OCI-LY7 (cell line): ENCODE data around the gene ING1. TPM values are rescaled to one million over a fixed set of nuclear protein-coding genes. Genes with fewer than 3 reads are reported as not detected.

Source experiments
- BruUV-seq: library from RNA; stranded (reverse); fragments of 400-500 nt; replicated peaks from 2 replicates; lab custom pipeline; 2021; lab: Mats Ljungman, UMichigan
- CTCF ChIA-PET: fragments of 300-600 bp; sonication (Branson Sonifier 250); formaldehyde crosslinking; loops from one replicate; lab custom pipeline; 2022; ENCODE audit warnings: antibody characterized with exemption; ENCODE audit not compliant: unreplicated experiment; lab: Charles Lee
- POLR2A ChIA-PET: fragments of 300-600 bp; sonication (Branson Sonifier 250); formaldehyde crosslinking; loops from one replicate; lab custom pipeline; 2022; ENCODE audit warnings: antibody characterized with exemption; lab: Charles Lee
- DNase-seq: peaks from one replicate; pipeline ENCODE4 v3.0.0-alpha.2; 2015; ENCODE audit warnings: low spot score
- H2AFZ ChIP-seq: fragments of 200-600 bp; sonication (generic), shearing (Covaris generic); 2 replicates; pipeline ENCODE4 v1.6.1; 2014; ENCODE audit warnings: mild to moderate bottlenecking, antibody characterized with exemption, low read length, moderate library complexity
- H3K27ac ChIP-seq: fragments of 200-600 bp; sonication (generic); 2 replicates; pipeline ENCODE4 v1.5.1; 2014; ENCODE audit warnings: mixed run types, low read depth, mild to moderate bottlenecking, moderate library complexity, low read length, inconsistent platforms; ENCODE audit not compliant: poor library complexity, severe bottlenecking
- H3K36me3 ChIP-seq: fragments of 200-600 bp; sonication (generic); 2 replicates; pipeline ENCODE4 v1.6.1; 2014; ENCODE audit warnings: mild to moderate bottlenecking, antibody characterized with exemption, low read length, moderate library complexity, mixed read lengths; ENCODE audit not compliant: insufficient read depth
- H3K4me1 ChIP-seq: fragments of 200-600 bp; sonication (generic); 2 replicates; pipeline ENCODE4 v1.5.1; 2014; ENCODE audit warnings: mild to moderate bottlenecking, low read length; ENCODE audit not compliant: insufficient read depth, poor library complexity, severe bottlenecking
- H3K4me2 ChIP-seq: fragments of 200-600 bp; sonication (generic); 2 replicates; pipeline ENCODE4 v1.6.1; 2014; ENCODE audit warnings: mild to moderate bottlenecking, low read length
- H3K4me3 ChIP-seq: fragments of 200-600 bp; sonication (generic); 2 replicates; pipeline ENCODE4 v1.5.1; 2014; ENCODE audit warnings: mild to moderate bottlenecking, low read depth, low read length; ENCODE audit not compliant: poor library complexity, severe bottlenecking
- H3K79me2 ChIP-seq: fragments of 200-600 bp; sonication (generic); 2 replicates; pipeline ENCODE4 v1.6.1; 2016; ENCODE audit warnings: low read depth, mild to moderate bottlenecking, low read length, moderate library complexity, mixed read lengths; ENCODE audit not compliant: insufficient read depth
- H3K9me2 ChIP-seq: fragments of 200-600 bp; sonication (generic); 2 replicates; pipeline ENCODE4 v1.6.1; 2016; ENCODE audit warnings: mild to moderate bottlenecking, low read length, mixed read lengths; ENCODE audit not compliant: insufficient read depth
- H3K9me3 ChIP-seq: fragments of 200-600 bp; sonication (generic); 2 replicates; pipeline ENCODE4 v1.6.1; 2014; ENCODE audit warnings: mild to moderate bottlenecking, mixed run types, low read length, mixed read lengths
- H4K20me1 ChIP-seq: fragments of 200-600 bp; sonication (generic); 2 replicates; pipeline ENCODE4 v1.6.1; 2014; ENCODE audit warnings: mild to moderate bottlenecking, antibody characterized with exemption, low read length, moderate library complexity, mixed read lengths; ENCODE audit not compliant: insufficient read depth
- EZH2phosphoT487 ChIP-seq: fragments of 200-600 bp; sonication (generic); IDR thresholded peaks from 2 replicates; pipeline ENCODE4 v1.6.1; 2018; ENCODE audit warnings: low read depth, borderline replicate concordance, mild to moderate bottlenecking, mixed run types, antibody characterized with exemption, low read length, moderate library complexity, mixed read lengths
- intact Hi-C: fragments of 100-400 bp; cut with micrococcal nuclease; formaldehyde crosslinking; loops from one replicate; pipeline ENCODE4 v1.10.0; 2022; ENCODE audit not compliant: unreplicated experiment
- total RNA-seq, 2 experiments: library from RNA; depleted of rRNA in 1 of 2; stranded (reverse); fragments of >200 nt in 1 of 2; shearing (Covaris generic) in 1 of 2; gene quantifications; 2 replicates each; pipeline ENCODE4 v1.2.3, GENCODE V29; 2014 to 2022
- TF ChIP-seq, protein P1 (sequence below): fragments of 200-600 bp; sonication (generic); conservative IDR thresholded peaks from 2 replicates; pipeline ENCODE4 v1.5.1; 2014; ENCODE audit warnings: mild to moderate bottlenecking, antibody characterized with exemption, low read length, moderate library complexity, mixed read lengths

The ING1 gene
- total RNA-seq, 2 experiments from 2014 or later: 9.6 to 14.7 TPM

DNA sequence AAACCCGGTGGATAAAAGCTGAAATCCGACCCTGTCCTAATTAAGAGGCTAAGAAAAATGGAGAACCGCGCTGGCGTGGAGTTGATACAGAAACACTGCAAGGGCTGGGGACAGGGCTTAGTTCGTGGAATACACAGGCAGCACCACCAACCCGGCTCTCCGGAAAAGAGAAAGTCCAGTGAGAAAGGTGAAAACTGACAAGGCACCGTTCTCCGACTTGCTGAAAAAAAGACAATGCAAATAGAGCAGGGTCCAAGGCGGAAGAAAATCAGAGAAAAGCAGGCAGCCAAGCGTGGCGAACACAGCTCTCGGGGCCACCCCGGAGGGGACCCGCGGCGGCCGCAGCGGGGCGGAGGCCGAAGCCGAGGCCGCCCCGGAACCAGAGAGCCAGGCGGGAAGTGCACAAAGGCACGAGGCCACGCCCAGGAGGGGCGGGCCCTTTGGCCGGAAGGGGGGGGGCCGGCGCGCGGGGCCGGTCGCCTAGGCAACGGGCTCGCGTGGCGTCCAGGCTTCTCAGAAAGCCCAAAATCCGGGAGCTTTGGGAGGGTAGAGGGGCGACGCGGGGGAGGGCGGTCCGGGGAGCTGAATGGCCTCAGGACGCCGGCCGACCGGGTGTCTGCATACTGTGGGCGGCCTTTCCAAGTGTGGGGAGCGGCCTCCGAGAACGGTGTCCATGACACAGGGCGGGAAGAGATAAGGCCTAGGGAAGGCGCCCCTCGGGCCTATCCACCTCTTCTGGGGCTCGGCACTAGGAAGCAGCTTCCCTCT is 1.2 kb upstream of the ING1 start:
- no peak for TF ChIP-seq EZH2phosphoT487
- TF ChIP-seq, protein P1, sequence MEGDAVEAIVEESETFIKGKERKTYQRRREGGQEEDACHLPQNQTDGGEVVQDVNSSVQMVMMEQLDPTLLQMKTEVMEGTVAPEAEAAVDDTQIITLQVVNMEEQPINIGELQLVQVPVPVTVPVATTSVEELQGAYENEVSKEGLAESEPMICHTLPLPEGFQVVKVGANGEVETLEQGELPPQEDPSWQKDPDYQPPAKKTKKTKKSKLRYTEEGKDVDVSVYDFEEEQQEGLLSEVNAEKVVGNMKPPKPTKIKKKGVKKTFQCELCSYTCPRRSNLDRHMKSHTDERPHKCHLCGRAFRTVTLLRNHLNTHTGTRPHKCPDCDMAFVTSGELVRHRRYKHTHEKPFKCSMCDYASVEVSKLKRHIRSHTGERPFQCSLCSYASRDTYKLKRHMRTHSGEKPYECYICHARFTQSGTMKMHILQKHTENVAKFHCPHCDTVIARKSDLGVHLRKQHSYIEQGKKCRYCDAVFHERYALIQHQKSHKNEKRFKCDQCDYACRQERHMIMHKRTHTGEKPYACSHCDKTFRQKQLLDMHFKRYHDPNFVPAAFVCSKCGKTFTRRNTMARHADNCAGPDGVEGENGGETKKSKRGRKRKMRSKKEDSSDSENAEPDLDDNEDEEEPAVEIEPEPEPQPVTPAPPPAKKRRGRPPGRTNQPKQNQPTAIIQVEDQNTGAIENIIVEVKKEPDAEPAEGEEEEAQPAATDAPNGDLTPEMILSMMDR: no peak
- DNase-seq: peak; percentile 88
- H3K4me1 ChIP-seq: peaks cover 25% of the 10 kb centered on the region
- H3K9me3 ChIP-seq: no peaks in the 10 kb centered on the region
- CTCF ChIA-PET: no interaction called here
- peak overlapping the region; percentile 100 for H3K4me2 ChIP-seq
- peak overlapping the region; percentile 60; the same call in 1 of the 2 replicates for H2AFZ ChIP-seq
- H3K4me3 ChIP-seq: peak overlapping the region; percentile 89
- peaks cover 13% of the 10 kb centered on the region for H4K20me1 ChIP-seq
- no peaks in the 10 kb centered on the region for H3K9me2 ChIP-seq
- POLR2A ChIA-PET: interaction anchor here (0.6 to 1.4 kb wide), 5 partner anchors 11 to 203 kb away, joined by 3 to 7 read pairs (median 4); partner anchors contain the start of gene ANKRD10
- peaks cover 22% of the 10 kb centered on the region for H3K79me2 ChIP-seq
- BruUV-seq: no TSS peak
- intact Hi-C loops: loop anchor here (5.0 to 10.0 kb wide), 4 partner anchors 97 to 1547 kb away; partner anchors contain the start of gene NAXD
- no peaks in the 10 kb centered on the region for H3K36me3 ChIP-seq
- H3K27ac ChIP-seq: peak overlapping the region; percentile 99

GRCh38 chr13:110712849-110713641 is 455 bp upstream of the ING1 start:
- H3K36me3 ChIP-seq: no peaks in the 10 kb centered on the region
- POLR2A ChIA-PET: interaction anchor here (0.6 to 1.4 kb wide), 4 partner anchors 10 to 202 kb away, joined by 3 to 7 read pairs (median 4); partner anchors contain the start of gene ANKRD10
- peaks cover 17% of the 10 kb centered on the region for H4K20me1 ChIP-seq
- no TSS peak for BruUV-seq
- H3K9me2 ChIP-seq: no peaks in the 10 kb centered on the region
- H2AFZ ChIP-seq: peak overlapping the region; percentile 60; the same call in 1 of the 2 replicates
- TF ChIP-seq EZH2phosphoT487: no peak
- TF ChIP-seq, protein P1: no peak
- H3K4me2 ChIP-seq: peak overlapping the region; percentile 99
- CTCF ChIA-PET: no interaction called here
- H3K27ac ChIP-seq: peak overlapping the region; percentile 99
- peaks cover 30% of the 10 kb centered on the region for H3K79me2 ChIP-seq
- intact Hi-C loops: loop anchor here (5.0 to 10.0 kb wide), 4 partner anchors 98 to 1548 kb away; partner anchors contain the start of gene NAXD
- no peaks in the 10 kb centered on the region for H3K9me3 ChIP-seq
- DNase-seq: peak; percentile 94
- H3K4me1 ChIP-seq: peaks cover 25% of the 10 kb centered on the region
- peak overlapping the region; percentile 97 for H3K4me3 ChIP-seq
